HG03342 (cell line): ENCODE measurements around the gene HMGXB3.

ENCODE experiments used
- ATAC-seq: cut with Tn5 transposase; IDR thresholded peaks from one replicate; pipeline ENCODE4 v1.9.1; 2021; ENCODE audit warnings: mild to moderate bottlenecking, moderate library complexity; ENCODE audit not compliant: unreplicated experiment

HMGXB3 gene, protein sequence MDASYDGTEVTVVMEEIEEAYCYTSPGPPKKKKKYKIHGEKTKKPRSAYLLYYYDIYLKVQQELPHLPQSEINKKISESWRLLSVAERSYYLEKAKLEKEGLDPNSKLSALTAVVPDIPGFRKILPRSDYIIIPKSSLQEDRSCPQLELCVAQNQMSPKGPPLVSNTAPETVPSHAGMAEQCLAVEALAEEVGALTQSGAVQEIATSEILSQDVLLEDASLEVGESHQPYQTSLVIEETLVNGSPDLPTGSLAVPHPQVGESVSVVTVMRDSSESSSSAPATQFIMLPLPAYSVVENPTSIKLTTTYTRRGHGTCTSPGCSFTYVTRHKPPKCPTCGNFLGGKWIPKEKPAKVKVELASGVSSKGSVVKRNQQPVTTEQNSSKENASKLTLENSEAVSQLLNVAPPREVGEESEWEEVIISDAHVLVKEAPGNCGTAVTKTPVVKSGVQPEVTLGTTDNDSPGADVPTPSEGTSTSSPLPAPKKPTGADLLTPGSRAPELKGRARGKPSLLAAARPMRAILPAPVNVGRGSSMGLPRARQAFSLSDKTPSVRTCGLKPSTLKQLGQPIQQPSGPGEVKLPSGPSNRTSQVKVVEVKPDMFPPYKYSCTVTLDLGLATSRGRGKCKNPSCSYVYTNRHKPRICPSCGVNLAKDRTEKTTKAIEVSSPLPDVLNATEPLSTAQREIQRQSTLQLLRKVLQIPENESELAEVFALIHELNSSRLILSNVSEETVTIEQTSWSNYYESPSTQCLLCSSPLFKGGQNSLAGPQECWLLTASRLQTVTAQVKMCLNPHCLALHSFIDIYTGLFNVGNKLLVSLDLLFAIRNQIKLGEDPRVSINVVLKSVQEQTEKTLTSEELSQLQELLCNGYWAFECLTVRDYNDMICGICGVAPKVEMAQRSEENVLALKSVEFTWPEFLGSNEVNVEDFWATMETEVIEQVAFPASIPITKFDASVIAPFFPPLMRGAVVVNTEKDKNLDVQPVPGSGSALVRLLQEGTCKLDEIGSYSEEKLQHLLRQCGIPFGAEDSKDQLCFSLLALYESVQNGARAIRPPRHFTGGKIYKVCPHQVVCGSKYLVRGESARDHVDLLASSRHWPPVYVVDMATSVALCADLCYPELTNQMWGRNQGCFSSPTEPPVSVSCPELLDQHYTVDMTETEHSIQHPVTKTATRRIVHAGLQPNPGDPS (N-terminal part only)

DNA sequence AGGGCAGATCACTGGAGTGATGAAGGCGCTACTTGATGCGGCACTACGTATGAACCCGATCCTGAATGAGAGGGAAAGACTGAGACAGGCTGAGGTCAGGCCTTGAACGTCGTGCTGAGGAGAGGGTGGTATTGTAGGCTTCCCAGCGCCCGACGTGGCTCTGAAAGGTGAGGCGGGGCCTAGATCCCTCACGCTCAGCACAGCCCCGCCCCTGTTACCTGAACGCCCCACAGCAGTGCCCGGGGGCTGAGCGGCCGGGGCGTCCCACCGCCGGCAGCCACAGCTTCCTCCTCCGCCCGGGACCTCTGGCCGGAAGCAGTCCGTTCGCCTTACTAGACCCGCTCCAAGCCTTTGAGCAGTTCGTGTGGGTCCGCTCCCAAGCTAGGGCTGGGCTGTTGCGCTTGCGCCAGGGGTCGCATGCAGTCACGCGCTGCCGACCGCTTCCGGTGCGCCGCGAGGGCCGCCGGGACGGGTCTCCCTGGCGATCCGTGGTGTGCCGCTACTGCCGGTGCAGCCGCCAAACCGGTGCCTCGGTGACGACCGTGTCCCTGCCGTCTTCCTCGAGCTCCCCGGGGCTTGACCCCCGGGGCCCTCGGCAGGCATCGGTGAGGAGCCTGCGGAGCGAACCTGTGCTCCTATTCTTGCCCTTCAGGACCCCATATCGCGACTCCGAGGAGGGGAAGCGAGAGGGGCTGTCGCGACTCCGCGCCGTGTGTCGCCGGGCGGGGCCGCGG, at the start of gene HMGXB3, which contains the start of gene TIGD6:
HMGXB3 (plus strand) TSS at position 484 of the 734 bp plus-strand sequence. CDS start 4,114 bp downstream, outside the sequence.
TIGD6 (minus strand) TSS at position 399 of the 734 bp plus-strand sequence. CDS start 4,306 bp downstream, outside the sequence.
- ATAC-seq = peak; percentile 88

DNA sequence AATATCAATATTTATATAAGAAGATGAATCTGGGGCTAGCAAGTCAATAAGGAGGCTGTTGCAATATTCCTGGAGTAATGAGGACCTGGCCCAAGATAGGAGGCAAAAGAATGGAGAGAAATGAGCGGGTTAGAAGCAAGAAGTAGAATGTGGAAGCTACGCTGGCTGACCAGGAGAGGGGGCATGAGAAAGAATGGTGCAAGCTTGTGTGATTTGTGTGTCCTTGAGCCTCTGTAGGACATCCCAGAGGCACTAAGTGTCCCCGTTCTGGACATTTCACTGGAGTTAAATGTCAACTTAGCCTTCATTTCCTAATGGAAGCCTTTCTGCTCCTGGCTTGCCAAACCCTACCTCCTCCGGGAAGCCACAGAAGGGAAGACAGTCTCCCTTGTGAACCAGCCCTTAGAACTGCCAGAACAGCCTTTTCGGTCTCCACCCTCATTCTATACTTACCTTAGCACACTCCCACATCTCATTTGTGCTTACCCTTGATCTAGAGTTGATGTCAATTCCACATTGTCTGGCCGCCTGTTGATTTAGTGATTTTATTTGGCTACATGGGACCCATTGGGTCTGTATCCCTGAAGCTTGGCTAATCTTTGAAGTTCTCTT, 49.3 kb upstream of the HMGXB3 start:
- ATAC-seq = no peak

DNA sequence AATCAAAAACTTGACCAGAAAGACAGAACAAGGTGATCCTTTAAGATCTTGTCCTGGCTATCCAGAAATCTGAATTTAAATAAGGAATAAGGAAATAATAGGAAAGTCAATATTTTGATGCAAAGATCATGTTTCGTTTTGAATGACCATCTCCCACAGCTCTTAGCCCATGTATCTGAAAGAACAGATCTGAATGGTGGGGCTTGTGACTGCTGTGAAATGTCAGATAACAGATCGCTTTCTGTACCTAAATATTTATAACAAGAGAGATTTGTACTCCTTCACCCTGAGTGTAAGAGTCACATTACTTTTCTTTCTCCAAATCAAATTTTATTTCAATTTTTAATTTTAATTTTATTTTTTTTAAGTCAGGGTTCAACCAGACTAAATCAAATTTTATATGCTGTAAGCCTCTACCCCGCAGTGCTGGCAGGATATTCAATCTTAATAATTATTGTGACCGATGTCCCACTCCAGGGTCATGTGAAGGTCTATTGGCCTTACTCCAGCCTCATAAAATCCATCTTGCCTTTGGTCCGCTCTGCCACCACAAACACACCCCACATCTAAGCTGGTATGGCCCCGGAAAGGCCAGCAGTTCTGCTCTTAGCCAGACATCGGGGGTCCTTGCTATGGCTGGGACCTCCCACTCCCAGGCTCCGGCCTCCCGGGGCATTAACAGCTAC, 47.0 kb upstream of the HMGXB3 start:
- no peak for ATAC-seq

DNA sequence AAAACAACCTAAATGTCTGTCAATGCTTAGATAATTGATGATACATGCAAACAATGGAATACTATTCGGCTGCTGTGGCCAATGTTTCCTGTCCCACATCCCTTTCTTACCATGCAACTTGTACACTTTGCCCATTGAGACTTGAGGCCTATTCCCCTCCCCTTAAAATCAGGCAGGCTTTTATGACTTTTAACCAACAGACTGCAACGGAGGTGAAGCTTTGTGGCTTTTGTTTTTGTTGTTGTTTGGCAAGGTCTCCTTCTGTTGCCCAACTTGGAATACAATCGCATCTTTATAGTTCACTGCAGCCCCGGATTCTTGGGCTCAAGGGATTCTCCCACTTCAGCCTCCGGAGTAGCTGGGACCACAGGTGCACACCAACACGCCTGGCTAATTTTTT, 45.7 kb upstream of the HMGXB3 start:
- no peak for ATAC-seq

- no peak for ATAC-seq
Measured at GRCh38 chr5:149956685-149957084, 43.9 kb upstream of the HMGXB3 start.

GRCh38 chr5:149957855-149958254, 42.7 kb upstream of the HMGXB3 start:
- ATAC-seq = no peak

GRCh38 chr5:149959406-149960236, 40.9 kb upstream of the HMGXB3 start:
- ATAC-seq = no peak

GRCh38 chr5:149960272-149961185, 40.0 kb upstream of the HMGXB3 start, which contains the start of gene SLC26A2:
Gene SLC26A2, plus strand, starts transcription at chr5:149960758. Its CDS starts 16,895 bp downstream, at chr5:149977653.
- peak; percentile 98 for ATAC-seq

GRCh38 chr5:149961186-149961685, 39.3 kb upstream of the HMGXB3 start:
- no peak for ATAC-seq

DNA sequence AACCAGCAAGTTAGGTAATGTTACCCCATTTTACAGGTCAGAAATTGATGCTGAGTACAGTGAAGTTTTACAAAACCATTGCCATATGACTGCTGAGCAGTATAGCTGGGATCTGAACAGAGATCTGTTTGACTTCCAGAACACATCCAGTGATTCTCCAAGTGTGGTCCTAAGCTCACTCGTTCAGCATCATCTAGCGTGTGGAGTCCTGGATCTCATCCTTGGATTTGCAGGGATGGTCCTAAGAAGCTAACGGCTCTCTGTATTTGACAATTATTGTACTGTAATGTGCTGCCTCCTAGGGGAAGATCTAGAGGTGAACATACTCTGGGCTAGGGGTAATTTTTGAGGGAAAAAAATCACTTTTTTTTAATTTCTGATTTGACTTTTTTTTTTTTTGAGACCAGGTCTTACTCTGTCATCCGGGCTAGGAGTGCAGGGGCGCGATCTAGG, 38.6 kb upstream of the HMGXB3 start:
- ATAC-seq = no peak

DNA sequence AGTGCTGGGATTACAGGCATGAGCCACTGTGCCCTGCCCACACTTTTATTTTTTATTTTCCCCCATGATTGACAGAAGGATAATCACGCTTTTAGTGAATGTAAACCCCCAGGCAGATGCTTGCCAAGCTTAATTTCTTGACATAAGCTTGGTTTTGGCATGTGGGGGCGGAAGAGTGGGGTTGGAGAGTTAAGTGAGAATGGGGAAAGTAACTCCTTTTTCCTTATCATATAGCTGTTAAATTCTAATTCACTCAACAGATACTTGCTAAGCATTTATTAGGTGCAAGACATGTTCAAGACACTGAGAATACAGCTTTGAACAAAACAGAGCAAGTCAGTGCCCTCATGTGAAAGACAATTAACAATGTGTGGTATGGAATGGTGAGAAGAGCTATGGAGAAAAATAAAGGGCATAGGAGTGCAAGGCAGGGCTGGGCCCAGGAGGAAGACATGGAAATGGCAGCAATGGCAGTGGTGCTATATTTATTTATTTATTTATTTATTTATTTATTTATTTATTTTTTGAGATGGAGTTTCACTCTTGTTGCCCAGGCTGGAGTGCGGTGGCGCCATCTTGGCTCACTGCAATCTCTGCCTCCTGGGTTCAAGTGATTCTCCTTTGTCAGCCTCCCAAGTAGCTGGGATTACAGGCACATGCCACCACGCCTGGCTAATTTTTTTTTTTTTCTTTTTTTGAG, 37.8 kb upstream of the HMGXB3 start:
- ATAC-seq = no peak

DNA sequence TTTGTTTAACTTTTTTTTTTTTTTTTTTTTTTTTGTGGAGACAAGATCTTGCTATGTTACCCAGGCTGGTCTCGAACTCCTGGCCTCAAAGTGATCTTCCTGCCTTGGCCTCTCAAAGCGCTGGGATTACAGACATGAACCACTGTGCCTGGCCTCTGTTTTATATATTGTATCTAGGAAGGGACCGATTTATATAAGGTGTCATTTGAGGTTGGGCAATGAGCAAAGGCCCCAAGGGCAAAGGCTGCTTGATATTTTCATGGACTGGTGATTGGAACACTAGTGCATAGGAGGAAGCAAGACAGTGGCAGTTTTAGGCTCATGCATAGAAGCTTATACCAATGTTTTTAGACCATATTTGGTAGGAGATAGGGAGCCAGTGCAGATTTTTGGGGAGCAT, 36.8 kb upstream of the HMGXB3 start:
- no peak for ATAC-seq

DNA sequence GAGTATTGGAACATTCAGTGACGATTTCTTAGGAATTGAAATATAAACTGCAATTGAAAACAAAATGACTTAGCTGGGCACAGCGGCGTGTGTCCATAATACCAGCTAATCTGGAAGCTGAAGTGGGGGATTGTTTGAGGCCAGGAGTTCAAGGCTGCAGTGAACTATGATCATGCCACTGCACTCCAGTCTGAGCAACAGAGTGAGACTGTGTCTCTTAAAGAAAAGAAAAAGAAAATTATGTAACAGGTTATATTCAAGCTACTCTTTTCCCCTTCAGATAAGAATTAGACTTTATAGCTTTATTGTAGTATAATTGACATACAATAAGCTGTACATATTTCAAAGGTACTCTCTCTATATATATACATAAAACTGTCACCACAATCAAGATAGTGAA, 33.6 kb upstream of the HMGXB3 start:
- no peak for ATAC-seq

- no peak for ATAC-seq
Measured at GRCh38 chr5:149969181-149969930, 31.2 kb upstream of the HMGXB3 start.

DNA sequence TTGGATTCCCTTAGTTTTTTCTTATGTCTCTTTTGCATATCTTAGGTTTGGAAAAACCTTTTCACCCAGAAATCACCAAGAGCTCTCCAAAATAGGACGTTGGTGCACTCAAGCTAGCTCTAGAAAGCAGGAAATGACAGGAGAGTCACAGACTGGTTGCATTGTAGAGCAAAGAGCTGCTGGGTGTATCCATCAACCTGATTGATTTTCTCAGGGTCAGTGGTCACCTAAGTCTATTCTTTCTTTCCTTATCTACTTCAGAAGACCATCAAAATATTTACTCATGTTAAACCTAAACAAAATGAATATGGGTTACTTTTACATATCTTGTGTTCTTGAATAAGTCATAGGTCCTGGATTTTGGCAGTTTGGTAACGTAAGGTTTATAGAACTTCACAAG, 25.1 kb upstream of the HMGXB3 start:
- no peak for ATAC-seq

DNA sequence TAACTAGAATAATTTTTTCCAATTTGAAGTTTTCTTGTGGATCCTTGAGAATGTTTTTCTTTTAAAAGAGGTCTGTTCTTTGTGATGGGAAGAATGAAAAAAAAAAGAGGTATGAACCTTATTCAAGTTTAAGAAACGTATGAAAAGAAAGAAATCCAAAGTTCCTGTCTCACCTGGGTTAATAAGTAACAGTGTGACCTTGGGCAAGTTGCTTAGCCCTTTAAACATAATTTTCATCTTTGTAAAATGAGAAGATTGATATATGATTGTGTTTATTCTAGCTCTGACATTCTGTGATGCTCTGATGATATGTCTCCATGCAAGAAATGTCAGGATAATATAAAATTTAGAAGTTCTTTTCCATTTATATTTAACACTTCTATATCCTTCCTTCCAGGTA, 20.6 kb upstream of the HMGXB3 start:
- no peak for ATAC-seq
